K562 (cell line): ENCODE data around the gene OOSP3. TPM values are rescaled to one million over a fixed set of nuclear protein-coding genes. Genes with fewer than 3 reads are reported as not detected.

Source experiments
- ASH1L ChIP-seq: fragments of 450-650 bp; IDR thresholded peaks from 2 replicates; pipeline ENCODE4 v1.6.1; 2018; ENCODE audit warnings: borderline replicate concordance, mild to moderate bottlenecking, low read depth; ENCODE audit not compliant: partially characterized antibody
- CAMTA2 ChIP-seq: fragments of 250-450 bp; sonication (Bioruptor Pico); conservative IDR thresholded peaks from 2 replicates; pipeline ENCODE4 v1.5.1; 2022
- CEBPG ChIP-seq, 3 experiments: fragments of 200-800 bp in 1 of 3; sonication (Bioruptor generic) in 1 of 3; sonication (generic) in 1 of 3; formaldehyde crosslinking in 1 of 3; IDR thresholded peaks in 2 of 3; conservative IDR thresholded peaks in 1 of 3; 2 replicates each; pipeline versions ENCODE4 v1.6.1 to v1.8.0; 2016 to 2022; ENCODE audit warnings: missing compliant biosample characterization in 2 of 3, missing genetic modification characterization in 2 of 3, mild to moderate bottlenecking in 1 of 3, missing genetic modification reagents in 1 of 3
- DPF2 ChIP-seq: fragments of 450-650 bp; IDR thresholded peaks from 2 replicates; pipeline ENCODE4 v1.6.1; 2016
- HDAC2 ChIP-seq: fragments of 450-650 bp; IDR thresholded peaks from 2 replicates; pipeline ENCODE4 v1.6.1; 2016; ENCODE audit warnings: mild to moderate bottlenecking
- MAZ ChIP-seq, 2 experiments: fragments of 450-650 bp in 1 of 2; sonication (generic) in 1 of 2; formaldehyde crosslinking; IDR thresholded peaks in 1 of 2; conservative IDR thresholded peaks in 1 of 2; 2 replicates each; pipeline versions ENCODE4 v1.4.0 to v1.5.0; 2020; ENCODE audit warnings: mild to moderate bottlenecking in 1 of 2, missing genetic modification reagents in 1 of 2
- MEIS2 ChIP-seq: fragments of 450-650 bp; IDR thresholded peaks from 2 replicates; pipeline ENCODE4 v1.6.1; 2014; ENCODE audit warnings: mild to moderate bottlenecking; ENCODE audit not compliant: partially characterized antibody
- NFE2L1 ChIP-seq: fragments of 450-650 bp; IDR thresholded peaks from 2 replicates; pipeline ENCODE4 v1.6.1; 2016; ENCODE audit warnings: missing genetic modification characterization, low read depth, mild to moderate bottlenecking, missing compliant biosample characterization, moderate library complexity, borderline replicate concordance
- POLR2A ChIP-seq: fragments of 450-650 bp; conservative IDR thresholded peaks from 2 replicates; pipeline ENCODE4 v1.6.1; 2016
- RFX7 ChIP-seq: fragments of 250-450 bp; sonication (Bioruptor Pico); IDR thresholded peaks from 2 replicates; pipeline ENCODE4 v1.5.1; 2021; ENCODE audit warnings: mild to moderate bottlenecking
- TAF7 ChIP-seq: fragments of 450-650 bp; IDR thresholded peaks from 2 replicates; pipeline ENCODE4 v1.6.1; 2016; ENCODE audit warnings: missing genetic modification characterization, missing compliant biosample characterization
- YY1 ChIP-seq, 3 experiments: IDR thresholded peaks; 2 replicates each; pipeline ENCODE4 v1.6.1; 2011; ENCODE audit warnings: low read length in 2 of 3, mild to moderate bottlenecking in 2 of 3, moderate library complexity in 2 of 3, borderline replicate concordance in 1 of 3, control low read depth in 1 of 3, low read depth in 1 of 3; ENCODE audit not compliant: insufficient read depth in 3 of 3, insufficient replicate concordance in 2 of 3, control insufficient read depth in 1 of 3, insufficient read length in 1 of 3; ENCODE audit errors: extremely low read depth in 1 of 3
- ZKSCAN8 ChIP-seq: fragments of 200-800 bp; sonication (Bioruptor generic); IDR thresholded peaks from 2 replicates; pipeline ENCODE4 v1.6.1; 2016; ENCODE audit warnings: missing genetic modification characterization, missing compliant biosample characterization
- ZNF311 ChIP-seq: fragments of 250-450 bp; sonication (Bioruptor Pico); IDR thresholded peaks from 2 replicates; pipeline ENCODE4 v1.4.0; 2020; ENCODE audit warnings: mild to moderate bottlenecking, moderate library complexity
- ZNF316 ChIP-seq: fragments of 450-650 bp; IDR thresholded peaks from 2 replicates; pipeline ENCODE4 v1.6.1; 2016
- polyA plus RNA-seq, 8 experiments: library from polyadenylated mRNA; depleted of rRNA in 4 of 8; stranded (reverse) in 5 of 8; unstranded in 3 of 8; fragments of >200 nt; fragmentation: Nextera tagmentation in 2 of 8; fragmentation: Illumina TruSeq in 1 of 8; extraction: Ambion mirVana in 2 of 8; extraction: Trizol in 1 of 8; gene quantifications; 2 replicates each; pipeline versions ENCODE4 v1.2.1 to v1.2.3, GENCODE V29; 2011 to 2014; ENCODE audit warnings: inconsistent platforms in 1 of 8, missing spikeins in 1 of 8
- total RNA-seq, 7 experiments: library from RNA; depleted of rRNA in 6 of 7; stranded (reverse); fragments of >200 nt in 6 of 7; fragmentation: Illumina TruSeq in 2 of 7; extraction: Trizol in 2 of 7; gene quantifications; 2 replicates each; pipeline versions ENCODE4 v1.2.1 to v1.2.3, GENCODE V29; 2011 to 2021; ENCODE audit warnings: low replicate concordance in 1 of 7
- TF ChIP-seq, protein P1 (sequence below): fragments of 200-800 bp; sonication (Bioruptor generic); IDR thresholded peaks from 2 replicates; pipeline ENCODE4 v1.6.1; 2016; ENCODE audit warnings: missing genetic modification characterization, missing compliant biosample characterization
- TF ChIP-seq, protein P2 (sequence below): fragments of 250-450 bp; sonication (Bioruptor Pico); IDR thresholded peaks from 2 replicates; pipeline ENCODE4 v1.5.0; 2021
- TF ChIP-seq, protein P3 (sequence below): fragments of 200-800 bp; sonication (Bioruptor generic); IDR thresholded peaks from 2 replicates; pipeline ENCODE4 v1.6.1; 2017; ENCODE audit warnings: missing genetic modification characterization, missing compliant biosample characterization
- TF ChIP-seq, protein P4 (sequence below): sonication (generic); formaldehyde crosslinking; IDR thresholded peaks from 2 replicates; pipeline ENCODE4 v1.8.1; 2023; ENCODE audit warnings: mild to moderate bottlenecking, missing genetic modification reagents, moderate library complexity

The OOSP3 gene
- total and polyA plus RNA-seq, 9 of the 15 experiments (the other 6 are each of a cell fraction or from before 2014, with no cell fraction given), result 0.09 to 0.32 (median 0.15) TPM; not detected in 6

DNA sequence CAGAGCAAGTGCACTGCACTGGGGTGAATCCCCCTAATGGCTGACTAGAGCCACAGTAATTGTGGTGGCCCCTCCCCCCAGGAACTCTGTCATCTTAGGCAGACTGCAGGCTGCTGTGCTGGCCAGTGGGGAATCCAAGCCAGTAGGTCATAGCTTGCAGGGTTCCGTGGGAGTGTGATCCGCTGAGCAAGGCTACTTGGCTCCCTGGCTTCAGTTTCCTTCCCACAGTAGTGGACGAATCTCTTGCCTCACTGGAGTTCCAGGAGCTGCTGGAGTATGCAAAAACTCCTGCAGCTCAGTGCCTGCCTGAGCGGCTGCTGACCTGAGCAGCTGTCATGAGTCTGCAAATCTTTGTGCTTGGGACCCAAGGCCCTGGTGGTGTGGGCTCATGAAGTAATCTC is 13.2 kb downstream of the OOSP3 start (continued):
- TF ChIP-seq, protein P1, sequence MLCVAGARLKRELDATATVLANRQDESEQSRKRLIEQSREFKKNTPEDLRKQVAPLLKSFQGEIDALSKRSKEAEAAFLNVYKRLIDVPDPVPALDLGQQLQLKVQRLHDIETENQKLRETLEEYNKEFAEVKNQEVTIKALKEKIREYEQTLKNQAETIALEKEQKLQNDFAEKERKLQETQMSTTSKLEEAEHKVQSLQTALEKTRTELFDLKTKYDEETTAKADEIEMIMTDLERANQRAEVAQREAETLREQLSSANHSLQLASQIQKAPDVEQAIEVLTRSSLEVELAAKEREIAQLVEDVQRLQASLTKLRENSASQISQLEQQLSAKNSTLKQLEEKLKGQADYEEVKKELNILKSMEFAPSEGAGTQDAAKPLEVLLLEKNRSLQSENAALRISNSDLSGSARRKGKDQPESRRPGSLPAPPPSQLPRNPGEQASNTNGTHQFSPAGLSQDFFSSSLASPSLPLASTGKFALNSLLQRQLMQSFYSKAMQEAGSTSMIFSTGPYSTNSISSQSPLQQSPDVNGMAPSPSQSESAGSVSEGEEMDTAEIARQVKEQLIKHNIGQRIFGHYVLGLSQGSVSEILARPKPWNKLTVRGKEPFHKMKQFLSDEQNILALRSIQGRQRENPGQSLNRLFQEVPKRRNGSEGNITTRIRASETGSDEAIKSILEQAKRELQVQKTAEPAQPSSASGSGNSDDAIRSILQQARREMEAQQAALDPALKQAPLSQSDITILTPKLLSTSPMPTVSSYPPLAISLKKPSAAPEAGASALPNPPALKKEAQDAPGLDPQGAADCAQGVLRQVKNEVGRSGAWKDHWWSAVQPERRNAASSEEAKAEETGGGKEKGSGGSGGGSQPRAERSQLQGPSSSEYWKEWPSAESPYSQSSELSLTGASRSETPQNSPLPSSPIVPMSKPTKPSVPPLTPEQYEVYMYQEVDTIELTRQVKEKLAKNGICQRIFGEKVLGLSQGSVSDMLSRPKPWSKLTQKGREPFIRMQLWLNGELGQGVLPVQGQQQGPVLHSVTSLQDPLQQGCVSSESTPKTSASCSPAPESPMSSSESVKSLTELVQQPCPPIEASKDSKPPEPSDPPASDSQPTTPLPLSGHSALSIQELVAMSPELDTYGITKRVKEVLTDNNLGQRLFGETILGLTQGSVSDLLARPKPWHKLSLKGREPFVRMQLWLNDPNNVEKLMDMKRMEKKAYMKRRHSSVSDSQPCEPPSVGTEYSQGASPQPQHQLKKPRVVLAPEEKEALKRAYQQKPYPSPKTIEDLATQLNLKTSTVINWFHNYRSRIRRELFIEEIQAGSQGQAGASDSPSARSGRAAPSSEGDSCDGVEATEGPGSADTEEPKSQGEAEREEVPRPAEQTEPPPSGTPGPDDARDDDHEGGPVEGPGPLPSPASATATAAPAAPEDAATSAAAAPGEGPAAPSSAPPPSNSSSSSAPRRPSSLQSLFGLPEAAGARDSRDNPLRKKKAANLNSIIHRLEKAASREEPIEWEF (CRISPR knock-in tag), result no peak
- TF ChIP-seq, protein P2, sequence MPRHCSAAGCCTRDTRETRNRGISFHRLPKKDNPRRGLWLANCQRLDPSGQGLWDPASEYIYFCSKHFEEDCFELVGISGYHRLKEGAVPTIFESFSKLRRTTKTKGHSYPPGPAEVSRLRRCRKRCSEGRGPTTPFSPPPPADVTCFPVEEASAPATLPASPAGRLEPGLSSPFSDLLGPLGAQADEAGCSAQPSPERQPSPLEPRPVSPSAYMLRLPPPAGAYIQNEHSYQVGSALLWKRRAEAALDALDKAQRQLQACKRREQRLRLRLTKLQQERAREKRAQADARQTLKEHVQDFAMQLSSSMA (CRISPR knock-in tag), result no peak
- TF ChIP-seq HDAC2, result peak; percentile 61; the same call in 1 of the 2 replicates
- peak in 2 of 3 experiments; percentile 22 to 79 for TF ChIP-seq YY1 (IDR thresholded peaks at IDR 0.05; ENCODE audit: borderline replicate concordance in 1 of 3, control insufficient read depth in 1 of 3, extremely low read depth in 1 of 3, insufficient read depth in 3 of 3, insufficient read length in 1 of 3, insufficient replicate concordance in 2 of 3, low read depth in 1 of 3, low read length in 2 of 3)
- 0 out of 2 replicates have a peak, but pooled peaks have one; percentile 27 for TF ChIP-seq DPF2
- TF ChIP-seq RFX7 (CRISPR knock-in tag), result no peak
- TF ChIP-seq, protein P3, sequence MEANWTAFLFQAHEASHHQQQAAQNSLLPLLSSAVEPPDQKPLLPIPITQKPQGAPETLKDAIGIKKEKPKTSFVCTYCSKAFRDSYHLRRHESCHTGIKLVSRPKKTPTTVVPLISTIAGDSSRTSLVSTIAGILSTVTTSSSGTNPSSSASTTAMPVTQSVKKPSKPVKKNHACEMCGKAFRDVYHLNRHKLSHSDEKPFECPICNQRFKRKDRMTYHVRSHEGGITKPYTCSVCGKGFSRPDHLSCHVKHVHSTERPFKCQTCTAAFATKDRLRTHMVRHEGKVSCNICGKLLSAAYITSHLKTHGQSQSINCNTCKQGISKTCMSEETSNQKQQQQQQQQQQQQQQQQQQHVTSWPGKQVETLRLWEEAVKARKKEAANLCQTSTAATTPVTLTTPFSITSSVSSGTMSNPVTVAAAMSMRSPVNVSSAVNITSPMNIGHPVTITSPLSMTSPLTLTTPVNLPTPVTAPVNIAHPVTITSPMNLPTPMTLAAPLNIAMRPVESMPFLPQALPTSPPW (CRISPR knock-in tag), result peak; percentile 9; the same call in 1 of the 2 replicates
- peak; percentile 55 for TF ChIP-seq MEIS2
- TF ChIP-seq CEBPG (CRISPR knock-in tag; IDR thresholded peaks at IDR 0.05), result no peak
- 0 out of 4 replicates have a peak, but pooled peaks of 1 of the 2 experiments have one; percentile 17 for TF ChIP-seq CEBPG (tag; conservative IDR thresholded peaks at IDR 0.05 in 1 of 2, IDR thresholded peaks at IDR 0.05 in 1 of 2)
- TF ChIP-seq NFE2L1, result no peak
- no peak for TF ChIP-seq TAF7
- TF ChIP-seq ASH1L, result no peak
- TF ChIP-seq, protein P4, sequence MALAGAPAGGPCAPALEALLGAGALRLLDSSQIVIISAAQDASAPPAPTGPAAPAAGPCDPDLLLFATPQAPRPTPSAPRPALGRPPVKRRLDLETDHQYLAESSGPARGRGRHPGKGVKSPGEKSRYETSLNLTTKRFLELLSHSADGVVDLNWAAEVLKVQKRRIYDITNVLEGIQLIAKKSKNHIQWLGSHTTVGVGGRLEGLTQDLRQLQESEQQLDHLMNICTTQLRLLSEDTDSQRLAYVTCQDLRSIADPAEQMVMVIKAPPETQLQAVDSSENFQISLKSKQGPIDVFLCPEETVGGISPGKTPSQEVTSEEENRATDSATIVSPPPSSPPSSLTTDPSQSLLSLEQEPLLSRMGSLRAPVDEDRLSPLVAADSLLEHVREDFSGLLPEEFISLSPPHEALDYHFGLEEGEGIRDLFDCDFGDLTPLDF (CRISPR knock-in tag), result no peak
- TF ChIP-seq POLR2A, result no peak
- peak; percentile 69 for TF ChIP-seq ZNF316
- no peak for TF ChIP-seq ZKSCAN8
- TF ChIP-seq CAMTA2 (CRISPR knock-in tag), result no peak
- TF ChIP-seq ZNF311, result no peak
- peak in 1 of 2 experiments; percentile 31; a peak in 1 of 4 replicates for TF ChIP-seq MAZ (CRISPR knock-in tag; conservative IDR thresholded peaks at IDR 0.05 in 1 of 2, IDR thresholded peaks at IDR 0.05 in 1 of 2)
